ENCODE data around the gene ELOVL3.
A peak's percentile ranks its signal among the peaks of the same experiment; 100 is the strongest.

The ELOVL3 gene

GRCh38 chr10:102241444-102242117 is 15.5 kb downstream of the ELOVL3 start, which contains the start of gene PITX3:
Gene PITX3, minus strand, starts transcription at chr10:102241512. Its CDS starts 9,432 bp downstream, at chr10:102232080.
- peak; percentile 89 for DNase-seq (ENCODE audit: low read depth)
- H3K4me3 ChIP-seq (ENCODE audit: control insufficient read depth, low read depth, low read length): peak within 1 kb of the TSS; percentile 70
- TF ChIP-seq CTCF (conservative IDR thresholded peaks at IDR 0.05; ENCODE audit: control insufficient read depth, insufficient read depth, low read depth, low read length): no peak

- no peak for DNase-seq (ENCODE audit: low read depth)
- H3K4me3 ChIP-seq (ENCODE audit: control insufficient read depth, low read depth, low read length): peak overlapping the region; percentile 70
- no peak for TF ChIP-seq CTCF (conservative IDR thresholded peaks at IDR 0.05; ENCODE audit: control insufficient read depth, insufficient read depth, low read depth, low read length)
These were observed 16.0 kb downstream of the ELOVL3 start for GRCh38 chr10:102242118-102242485.

GRCh38 chr10:102243309-102243708 is 17.2 kb downstream of the ELOVL3 start:
- TF ChIP-seq CTCF (conservative IDR thresholded peaks at IDR 0.05; ENCODE audit: control insufficient read depth, insufficient read depth, low read depth, low read length): no peak
- peak; percentile 89 for DNase-seq (ENCODE audit: low read depth)
- H3K4me3 ChIP-seq (ENCODE audit: control insufficient read depth, low read depth, low read length): no peak overlapping the region

- no peak for TF ChIP-seq CTCF (conservative IDR thresholded peaks at IDR 0.05; ENCODE audit: control insufficient read depth, insufficient read depth, low read depth, low read length)
- peak; percentile 100 for DNase-seq (ENCODE audit: low read depth)
- peak within 1 kb of the TSS; percentile 100 for H3K4me3 ChIP-seq (ENCODE audit: control insufficient read depth, low read depth, low read length)
These were observed 19.2 kb downstream of the ELOVL3 start, which contains the start of gene GBF1 for GRCh38 chr10:102245082-102245931. Gene GBF1, plus strand, starts transcription at chr10:102245532. Its CDS starts 13,407 bp downstream, at chr10:102258939.

- DNase-seq (ENCODE audit: low read depth): no peak
- H3K4me3 ChIP-seq (ENCODE audit: control insufficient read depth, low read depth, low read length): peak overlapping the region; percentile 100
- no peak for TF ChIP-seq CTCF (conservative IDR thresholded peaks at IDR 0.05; ENCODE audit: control insufficient read depth, insufficient read depth, low read depth, low read length)
These were observed 19.8 kb downstream of the ELOVL3 start for GRCh38 chr10:102245932-102246251.

- H3K4me3 ChIP-seq (ENCODE audit: control insufficient read depth, low read depth, low read length): peak overlapping the region; percentile 100
- DNase-seq (ENCODE audit: low read depth): no peak
- no peak for TF ChIP-seq CTCF (conservative IDR thresholded peaks at IDR 0.05; ENCODE audit: control insufficient read depth, insufficient read depth, low read depth, low read length)
These were observed 20.2 kb downstream of the ELOVL3 start for GRCh38 chr10:102246261-102246660.
